ENCODE data around the gene ZRSR2. TPM values are rescaled to one million over a fixed set of nuclear protein-coding genes. Genes with fewer than 3 reads are reported as not detected.
A peak's percentile ranks its signal among the peaks of the same experiment; 100 is the strongest.

The ZRSR2 gene, protein sequence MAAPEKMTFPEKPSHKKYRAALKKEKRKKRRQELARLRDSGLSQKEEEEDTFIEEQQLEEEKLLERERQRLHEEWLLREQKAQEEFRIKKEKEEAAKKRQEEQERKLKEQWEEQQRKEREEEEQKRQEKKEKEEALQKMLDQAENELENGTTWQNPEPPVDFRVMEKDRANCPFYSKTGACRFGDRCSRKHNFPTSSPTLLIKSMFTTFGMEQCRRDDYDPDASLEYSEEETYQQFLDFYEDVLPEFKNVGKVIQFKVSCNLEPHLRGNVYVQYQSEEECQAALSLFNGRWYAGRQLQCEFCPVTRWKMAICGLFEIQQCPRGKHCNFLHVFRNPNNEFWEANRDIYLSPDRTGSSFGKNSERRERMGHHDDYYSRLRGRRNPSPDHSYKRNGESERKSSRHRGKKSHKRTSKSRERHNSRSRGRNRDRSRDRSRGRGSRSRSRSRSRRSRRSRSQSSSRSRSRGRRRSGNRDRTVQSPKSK
- 5.2 and 7.7 TPM in 2 replicates for total RNA-seq (2014; rRNA removed; shearing (Covaris generic))
- 40.9 and 45.1 TPM in 2 replicates for polyA plus RNA-seq (2016; fragmentation: Nextera tagmentation; extraction: Ambion mirVana)
- long read RNA-seq, partial matches to known transcripts, result 0 of 1 reads
- long read RNA-seq, other reads (novel, unspliced or antisense), result 1 of 1 reads

DNA sequence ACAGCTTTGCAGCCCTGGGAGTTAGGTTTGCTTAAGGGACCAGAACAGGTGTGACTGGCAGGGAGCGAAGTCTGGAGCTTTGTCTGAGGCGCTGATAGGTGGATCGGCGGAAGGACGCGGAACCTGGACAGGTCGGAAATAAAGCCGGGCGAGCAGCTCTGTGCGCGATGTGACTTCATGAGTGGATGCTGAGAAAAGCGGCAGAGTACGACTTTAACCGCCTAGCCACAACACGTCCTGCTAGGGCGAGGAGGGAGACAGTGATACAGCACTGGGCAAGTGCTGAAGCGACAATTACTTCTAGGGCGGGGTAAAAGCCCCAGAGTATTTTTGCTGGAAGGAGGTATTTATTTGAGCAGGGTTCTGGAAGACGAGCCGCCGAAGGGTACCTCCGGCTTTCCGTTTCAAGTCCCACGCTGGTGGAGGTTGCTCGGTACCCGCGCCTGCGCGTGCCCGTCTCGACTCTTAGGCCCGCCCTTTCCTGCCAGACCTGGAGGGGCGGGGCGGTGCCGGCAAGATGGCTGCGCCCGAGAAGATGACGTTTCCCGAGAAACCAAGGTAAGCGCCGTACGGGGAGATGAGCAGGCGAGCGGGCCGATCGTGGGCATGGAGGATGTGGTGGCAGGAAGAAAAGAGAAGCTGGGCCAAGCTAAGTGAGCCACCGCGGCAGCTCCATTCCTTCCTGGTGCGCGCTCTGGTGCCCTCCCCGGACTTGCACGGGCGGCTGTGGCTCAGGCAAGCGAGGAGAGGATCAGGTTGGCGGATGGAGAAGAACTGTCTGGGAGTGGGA, at the start of gene ZRSR2:
Gene ZRSR2, plus strand, starts transcription at position 506 of the 790 bp plus-strand sequence. Its CDS starts 12 bp downstream, at position 518.
- DNase-seq (ENCODE audit: low spot score), result peak; percentile 81
- H3K4me3 ChIP-seq, result peak within 1 kb of the TSS; percentile 72
- H3K4me2 ChIP-seq, result peak within 1 kb of the TSS; percentile 77
- no peaks in the 10 kb centered on the region for H3K36me3 ChIP-seq (ENCODE audit: insufficient read depth)
- peak within 1 kb of the TSS; percentile 81 for H2AFZ ChIP-seq
- no peaks in the 10 kb centered on the region for H4K20me1 ChIP-seq (replicated peaks; ENCODE audit: insufficient read depth)
- no peaks in the 10 kb centered on the region for H3K9me2 ChIP-seq (ENCODE audit: insufficient read depth)
- Mint-ChIP-seq H3K27ac (no peak within 1 kb of the TSS), H3K9me3 (no peaks in the 10 kb centered on the region), H3K4me1 (0 out of 3 replicates have a peak, but pooled peaks cover 2% of the 10 kb centered on the region), H3K36me3 (ENCODE audit: low read depth) (peaks cover 5% of the 10 kb centered on the region), H3K27me3 (ENCODE audit: insufficient read depth, low read depth, poor library complexity) (peaks cover 2% of the 10 kb centered on the region), H3K4me3 (no peak within 1 kb of the TSS)
- no peak for TF ChIP-seq STAT1 (IDR thresholded peaks at IDR 0.05; ENCODE audit: unreplicated experiment)
- TF ChIP-seq POLR2AphosphoS5 (IDR thresholded peaks at IDR 0.05; ENCODE audit: low read depth), result peak; percentile 61; the same call in 1 of the 2 replicates
- H3K79me2 ChIP-seq (replicated peaks; ENCODE audit: insufficient read depth), result peaks cover 4% of the 10 kb centered on the region; the same call in 1 of the 2 replicates
- no peaks in the 10 kb centered on the region for H3K4me1 ChIP-seq (ENCODE audit: insufficient read depth)
- H3K27me3 ChIP-seq (ENCODE audit: insufficient read depth), result no peaks in the 10 kb centered on the region
- peak within 1 kb of the TSS; percentile 87 for H3K27ac ChIP-seq (ENCODE audit: low read depth)
- no peaks in the 10 kb centered on the region for H3F3A ChIP-seq (replicated peaks; ENCODE audit: low read depth)
- peak; percentile 93 for ATAC-seq

DNA sequence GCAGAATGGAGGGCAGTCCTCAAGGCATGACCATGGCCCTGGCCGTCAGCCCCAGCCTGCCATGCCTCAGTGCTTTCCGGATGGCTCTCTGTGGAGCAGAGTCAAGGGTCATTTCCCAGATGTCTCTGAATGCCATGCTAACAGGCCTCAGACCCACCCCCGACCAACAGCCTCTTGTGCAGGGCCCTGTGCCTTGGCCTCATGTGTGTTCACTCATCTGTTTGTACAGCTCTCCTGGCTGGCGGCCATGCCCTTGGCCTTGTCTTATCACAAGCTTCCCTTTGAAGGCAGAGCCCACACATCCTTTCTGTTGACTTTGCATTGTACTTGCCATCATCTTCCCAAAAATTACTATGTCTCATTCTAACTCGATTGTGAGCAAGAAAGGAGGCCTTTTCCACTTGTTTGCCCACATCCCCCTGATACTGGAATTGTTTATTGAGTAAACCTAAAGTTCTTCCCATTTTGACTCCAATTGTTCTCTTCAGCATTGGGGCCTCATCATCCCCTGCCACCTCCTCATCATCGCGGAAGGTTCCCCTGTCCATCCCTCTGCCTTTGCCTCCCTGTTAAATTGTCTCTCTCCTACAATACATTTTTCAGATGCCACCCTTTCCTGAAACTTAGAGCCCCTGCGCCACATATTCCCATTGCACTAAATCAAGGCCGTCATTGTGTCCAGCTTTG, 46.0 kb upstream of the ZRSR2 start:
- no peak overlapping the region for H3K27ac Mint-ChIP-seq

More for the DNA sequence above, 46.0 kb upstream of the ZRSR2 start:
- Histone ChIP-seq H3K36me3 (ENCODE audit: insufficient read depth) (no peaks in the 10 kb centered on the region), H4K20me1 (replicated peaks; ENCODE audit: insufficient read depth) (no peaks in the 10 kb centered on the region), H3K4me2 (no peak overlapping the region), H3K27me3 (ENCODE audit: insufficient read depth) (no peaks in the 10 kb centered on the region), H3K4me1 (ENCODE audit: insufficient read depth) (peaks cover 18% of the 10 kb centered on the region), H3K9me2 (ENCODE audit: insufficient read depth) (no peaks in the 10 kb centered on the region), H3F3A (replicated peaks; ENCODE audit: low read depth) (no peaks in the 10 kb centered on the region), H3K79me2 (replicated peaks; ENCODE audit: insufficient read depth) (no peaks in the 10 kb centered on the region), H3K27ac (ENCODE audit: low read depth) (no peak overlapping the region), H3K4me3 (no peak overlapping the region), H2AFZ (no peak overlapping the region)
- Mint-ChIP-seq H3K4me1 (peaks cover 21% of the 10 kb centered on the region), H3K4me3 (no peak overlapping the region; the same call in 2 of the 3 replicates), H3K36me3 (ENCODE audit: low read depth) (peaks cover 8% of the 10 kb centered on the region; the same call in 2 of the 3 replicates), H3K27me3 (ENCODE audit: insufficient read depth, low read depth, poor library complexity) (peaks cover 9% of the 10 kb centered on the region), H3K9me3 (no peaks in the 10 kb centered on the region)
- ATAC-seq, result no peak
- DNase-seq (ENCODE audit: low spot score), result no peak
- TF ChIP-seq, protein P1, sequence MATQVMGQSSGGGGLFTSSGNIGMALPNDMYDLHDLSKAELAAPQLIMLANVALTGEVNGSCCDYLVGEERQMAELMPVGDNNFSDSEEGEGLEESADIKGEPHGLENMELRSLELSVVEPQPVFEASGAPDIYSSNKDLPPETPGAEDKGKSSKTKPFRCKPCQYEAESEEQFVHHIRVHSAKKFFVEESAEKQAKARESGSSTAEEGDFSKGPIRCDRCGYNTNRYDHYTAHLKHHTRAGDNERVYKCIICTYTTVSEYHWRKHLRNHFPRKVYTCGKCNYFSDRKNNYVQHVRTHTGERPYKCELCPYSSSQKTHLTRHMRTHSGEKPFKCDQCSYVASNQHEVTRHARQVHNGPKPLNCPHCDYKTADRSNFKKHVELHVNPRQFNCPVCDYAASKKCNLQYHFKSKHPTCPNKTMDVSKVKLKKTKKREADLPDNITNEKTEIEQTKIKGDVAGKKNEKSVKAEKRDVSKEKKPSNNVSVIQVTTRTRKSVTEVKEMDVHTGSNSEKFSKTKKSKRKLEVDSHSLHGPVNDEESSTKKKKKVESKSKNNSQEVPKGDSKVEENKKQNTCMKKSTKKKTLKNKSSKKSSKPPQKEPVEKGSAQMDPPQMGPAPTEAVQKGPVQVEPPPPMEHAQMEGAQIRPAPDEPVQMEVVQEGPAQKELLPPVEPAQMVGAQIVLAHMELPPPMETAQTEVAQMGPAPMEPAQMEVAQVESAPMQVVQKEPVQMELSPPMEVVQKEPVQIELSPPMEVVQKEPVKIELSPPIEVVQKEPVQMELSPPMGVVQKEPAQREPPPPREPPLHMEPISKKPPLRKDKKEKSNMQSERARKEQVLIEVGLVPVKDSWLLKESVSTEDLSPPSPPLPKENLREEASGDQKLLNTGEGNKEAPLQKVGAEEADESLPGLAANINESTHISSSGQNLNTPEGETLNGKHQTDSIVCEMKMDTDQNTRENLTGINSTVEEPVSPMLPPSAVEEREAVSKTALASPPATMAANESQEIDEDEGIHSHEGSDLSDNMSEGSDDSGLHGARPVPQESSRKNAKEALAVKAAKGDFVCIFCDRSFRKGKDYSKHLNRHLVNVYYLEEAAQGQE (IDR thresholded peaks at IDR 0.05; ENCODE audit: unreplicated experiment), result no peak
- TF ChIP-seq, protein P2, sequence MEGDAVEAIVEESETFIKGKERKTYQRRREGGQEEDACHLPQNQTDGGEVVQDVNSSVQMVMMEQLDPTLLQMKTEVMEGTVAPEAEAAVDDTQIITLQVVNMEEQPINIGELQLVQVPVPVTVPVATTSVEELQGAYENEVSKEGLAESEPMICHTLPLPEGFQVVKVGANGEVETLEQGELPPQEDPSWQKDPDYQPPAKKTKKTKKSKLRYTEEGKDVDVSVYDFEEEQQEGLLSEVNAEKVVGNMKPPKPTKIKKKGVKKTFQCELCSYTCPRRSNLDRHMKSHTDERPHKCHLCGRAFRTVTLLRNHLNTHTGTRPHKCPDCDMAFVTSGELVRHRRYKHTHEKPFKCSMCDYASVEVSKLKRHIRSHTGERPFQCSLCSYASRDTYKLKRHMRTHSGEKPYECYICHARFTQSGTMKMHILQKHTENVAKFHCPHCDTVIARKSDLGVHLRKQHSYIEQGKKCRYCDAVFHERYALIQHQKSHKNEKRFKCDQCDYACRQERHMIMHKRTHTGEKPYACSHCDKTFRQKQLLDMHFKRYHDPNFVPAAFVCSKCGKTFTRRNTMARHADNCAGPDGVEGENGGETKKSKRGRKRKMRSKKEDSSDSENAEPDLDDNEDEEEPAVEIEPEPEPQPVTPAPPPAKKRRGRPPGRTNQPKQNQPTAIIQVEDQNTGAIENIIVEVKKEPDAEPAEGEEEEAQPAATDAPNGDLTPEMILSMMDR (conservative IDR thresholded peaks at IDR 0.05; ENCODE audit: low read depth in 2 of 2), result no peak
- no peak for TF ChIP-seq ZNF114 (CRISPR knock-in tag; IDR thresholded peaks at IDR 0.05)
